ENCODE results near the gene ACOT8. TPM values are rescaled to one million over a fixed set of nuclear protein-coding genes. Genes with fewer than 3 reads are reported as not detected.
A peak's percentile ranks its signal among the peaks of the same experiment; 100 is the strongest.

The ACOT8 gene
- total and polyA plus RNA-seq, 7 donors, result 28.5 to 131 (median 42.5) TPM

GRCh38 chr20:45850926-45851325, 6.3 kb downstream of the ACOT8 start:
- H3K4me1 ChIP-seq, result peaks cover 0 to 19% (median 14%) of the 10 kb centered on the region in 4 donors
- DNase-seq, result no peak
- H3K36me3 ChIP-seq, result peaks cover 7 to 55% (median 9%) of the 10 kb centered on the region in 4 donors
- 97 to 99% methylated on average over 1 of the region's 1 CpG for WGBS, 2 donors
- no peak overlapping the region for H3K27ac ChIP-seq
- H3K4me3 ChIP-seq, result no peak overlapping the region
- intact Hi-C loops (cut with DNase I), result no loop called here
- no peaks in the 10 kb centered on the region for H3K9me3 ChIP-seq
- H3K27me3 ChIP-seq, result no peaks in the 10 kb centered on the region
- no peak for TF ChIP-seq POLR2A (IDR thresholded peaks at IDR 0.05)
- no peak for TF ChIP-seq EP300 (IDR thresholded peaks at IDR 0.05)
- no peak for TF ChIP-seq CTCF (IDR thresholded peaks at IDR 0.05)
- no peak for TF ChIP-seq POLR2AphosphoS5 (IDR thresholded peaks at IDR 0.05)

GRCh38 chr20:45850238-45850637, 7.0 kb downstream of the ACOT8 start:
- Histone ChIP-seq H3K9me3 (no peaks in the 10 kb centered on the region), H3K36me3 (peaks cover 7 to 62% (median 13%) of the 10 kb centered on the region in 4 donors), H3K27me3 (no peaks in the 10 kb centered on the region), H3K4me1 (peaks cover 0 to 12% (median 9%) of the 10 kb centered on the region in 4 donors), H3K27ac (no peak overlapping the region), H3K4me3 (no peak overlapping the region)
- DNase-seq, result no peak
- intact Hi-C loops (cut with DNase I), result no loop called here
- TF ChIP-seq POLR2AphosphoS5 (IDR thresholded peaks at IDR 0.05), result no peak
- TF ChIP-seq CTCF (IDR thresholded peaks at IDR 0.05), result no peak
- TF ChIP-seq EP300 (IDR thresholded peaks at IDR 0.05), result no peak
- no peak for TF ChIP-seq POLR2A (IDR thresholded peaks at IDR 0.05)
- 92 to 98% methylated on average over 2 of the region's 2 CpGs for WGBS, 2 donors

GRCh38 chr20:45848969-45849582, 8.1 kb downstream of the ACOT8 start:
- TF ChIP-seq POLR2AphosphoS5 (IDR thresholded peaks at IDR 0.05) (no peak), CTCF (IDR thresholded peaks at IDR 0.05) (no peak), POLR2A (IDR thresholded peaks at IDR 0.05) (no peak), EP300 (IDR thresholded peaks at IDR 0.05) (no peak)
- peaks cover 0 to 9% (median 2%) of the 10 kb centered on the region in 4 donors for H3K4me1 ChIP-seq
- no peaks in the 10 kb centered on the region for H3K27me3 ChIP-seq
- peaks cover 10 to 74% (median 18%) of the 10 kb centered on the region in 4 donors for H3K36me3 ChIP-seq
- no peaks in the 10 kb centered on the region for H3K9me3 ChIP-seq
- peak; percentile 25 for DNase-seq
- H3K27ac ChIP-seq, result no peak overlapping the region
- intact Hi-C loops (cut with DNase I), result no loop called here
- no peak overlapping the region for H3K4me3 ChIP-seq
- 93 to 95% methylated on average over 8 of the region's 8 CpGs for WGBS, 2 donors

GRCh38 chr20:45848421-45848820, 8.8 kb downstream of the ACOT8 start:
- Histone ChIP-seq H3K4me1 (peaks cover 0 to 15% (median 8%) of the 10 kb centered on the region in 4 donors), H3K4me3 (no peak overlapping the region), H3K9me3 (no peaks in the 10 kb centered on the region), H3K36me3 (peaks cover 14 to 76% (median 24%) of the 10 kb centered on the region in 4 donors), H3K27ac (no peak overlapping the region), H3K27me3 (no peaks in the 10 kb centered on the region)
- TF ChIP-seq POLR2A (IDR thresholded peaks at IDR 0.05) (no peak), EP300 (IDR thresholded peaks at IDR 0.05) (no peak), CTCF (IDR thresholded peaks at IDR 0.05) (no peak), POLR2AphosphoS5 (IDR thresholded peaks at IDR 0.05) (no peak)
- WGBS, 2 donors, result 97% methylated on average over 8 of the region's 8 CpGs
- intact Hi-C loops (cut with DNase I), result no loop called here
- DNase-seq, result peak; percentile 35

GRCh38 chr20:45845452-45845851, 11.7 kb downstream of the ACOT8 start:
- Histone ChIP-seq H3K4me1 (peaks cover 0 to 45% (median 36%) of the 10 kb centered on the region in 4 donors), H3K27me3 (no peaks in the 10 kb centered on the region), H3K4me3 (no peak overlapping the region), H3K36me3 (peaks cover 22 to 75% (median 37%) of the 10 kb centered on the region in 4 donors), H3K27ac (peak overlapping the region in 1 of 4 donors; percentile 25), H3K9me3 (no peaks in the 10 kb centered on the region)
- no peak for DNase-seq
- TF ChIP-seq POLR2A (IDR thresholded peaks at IDR 0.05), result no peak
- no peak for TF ChIP-seq CTCF (IDR thresholded peaks at IDR 0.05)
- no peak for TF ChIP-seq POLR2AphosphoS5 (IDR thresholded peaks at IDR 0.05)
- no peak for TF ChIP-seq EP300 (IDR thresholded peaks at IDR 0.05)
- intact Hi-C loops (cut with DNase I), result no loop called here
